ENCODE data around the gene PLCXD1. TPM values are rescaled to one million over a fixed set of nuclear protein-coding genes. Genes with fewer than 3 reads are reported as not detected.

PLCXD1 gene
- total and polyA plus RNA-seq, 10 donors = 9.9 to 35.0 (median 21.5) TPM

- H3K27me3 ChIP-seq (replicated peaks in 1 of 7) = peaks cover 0 to 7% (median 0%) of the 10 kb centered on the region in 7 donors
- H3K4me3 ChIP-seq = no peak overlapping the region
- peaks cover 11 to 37% (median 26%) of the 10 kb centered on the region in 6 donors for H3K4me1 ChIP-seq
- peak; percentile 89 for DNase-seq
- TF ChIP-seq POLR2AphosphoS5 (IDR thresholded peaks at IDR 0.05) = peak in 1 of 3 donors; percentile 31
- TF ChIP-seq POLR2A (IDR thresholded peaks at IDR 0.05) = no peak
- peak overlapping the region in 1 of 8 donors; percentile 97 for H3K27ac ChIP-seq
- H3K9me3 ChIP-seq = no peaks in the 10 kb centered on the region
- intact Hi-C loops (cut with DNase I; ENCODE audit: low total_unique reads) = no loop called here
- peaks cover 0 to 49% (median 39%) of the 10 kb centered on the region in 6 donors for H3K36me3 ChIP-seq
- WGBS, 5 donors = 91 to 95% (median 93%) methylated on average over 42 to 50 of the region's 50 CpGs
Measured at GRCh38 chrX:316351-317325, 35.5 kb downstream of the PLCXD1 start.

GRCh38 chrX:317424-318067 is 36.4 kb downstream of the PLCXD1 start:
- no peaks in the 10 kb centered on the region for H3K9me3 ChIP-seq
- peak overlapping the region; percentile 55 to 97 (median 85) for H3K4me3 ChIP-seq
- WGBS, 5 donors = 47 to 60% (median 57%) methylated on average over 17 to 28 of the region's 28 CpGs
- peaks cover 11 to 38% (median 26%) of the 10 kb centered on the region in 6 donors for H3K4me1 ChIP-seq
- H3K27me3 ChIP-seq (replicated peaks in 1 of 7) = peaks cover 0 to 7% (median 0%) of the 10 kb centered on the region in 7 donors
- no peak for DNase-seq
- H3K36me3 ChIP-seq = peaks cover 0 to 40% (median 31%) of the 10 kb centered on the region in 6 donors
- peak overlapping the region in 7 of 8 donors; percentile 94 to 98 (median 97) for H3K27ac ChIP-seq
- intact Hi-C loops (cut with DNase I; ENCODE audit: low total_unique reads) = no loop called here
- TF ChIP-seq POLR2A (IDR thresholded peaks at IDR 0.05) = no peak
- TF ChIP-seq CTCF (IDR thresholded peaks at IDR 0.05 in 8 of 11, conservative IDR thresholded peaks at IDR 0.05 in 3 of 11) = no peak
- no peak for TF ChIP-seq POLR2AphosphoS5 (IDR thresholded peaks at IDR 0.05)

GRCh38 chrX:318068-318738 is 37.0 kb downstream of the PLCXD1 start:
- Histone ChIP-seq H3K4me1 (peaks cover 11 to 45% (median 31%) of the 10 kb centered on the region in 6 donors), H3K27ac (peak overlapping the region; percentile 78 to 98 (median 97)), H3K27me3 (replicated peaks in 1 of 7) (peaks cover 0 to 7% (median 0%) of the 10 kb centered on the region in 7 donors), H3K36me3 (peaks cover 0 to 33% (median 24%) of the 10 kb centered on the region in 6 donors), H3K9me3 (no peaks in the 10 kb centered on the region), H3K4me3 (peak overlapping the region; percentile 55 to 97 (median 85))
- 0 to 1% (median 1%) methylated on average over 43 to 61 of the region's 61 CpGs for WGBS, 5 donors
- intact Hi-C loops (cut with DNase I; ENCODE audit: low total_unique reads) = no loop called here
- TF ChIP-seq POLR2AphosphoS5 (IDR thresholded peaks at IDR 0.05) (peak; percentile 33 to 77 (median 75)), CTCF (IDR thresholded peaks at IDR 0.05 in 8 of 11, conservative IDR thresholded peaks at IDR 0.05 in 3 of 11) (no peak), POLR2A (IDR thresholded peaks at IDR 0.05) (peak in 1 of 3 donors; percentile 32)
- peak; percentile 97 for DNase-seq

Measured in spleen (tissue), 11 donors.